SK-N-MC (cell line): ENCODE measurements around the gene SOX10.

Experiments used
- EZH2 ChIP-seq: fragments of 200-600 bp; sonication (generic); IDR thresholded peaks from one replicate; pipeline ENCODE4 v1.6.1; 2017; ENCODE audit warnings: antibody characterized with exemption
- POLR2AphosphoS5 ChIP-seq: IDR thresholded peaks from 2 replicates; pipeline ENCODE4 v1.6.1; 2012; ENCODE audit warnings: mild to moderate bottlenecking, low read depth, low read length, borderline replicate concordance

DNA sequence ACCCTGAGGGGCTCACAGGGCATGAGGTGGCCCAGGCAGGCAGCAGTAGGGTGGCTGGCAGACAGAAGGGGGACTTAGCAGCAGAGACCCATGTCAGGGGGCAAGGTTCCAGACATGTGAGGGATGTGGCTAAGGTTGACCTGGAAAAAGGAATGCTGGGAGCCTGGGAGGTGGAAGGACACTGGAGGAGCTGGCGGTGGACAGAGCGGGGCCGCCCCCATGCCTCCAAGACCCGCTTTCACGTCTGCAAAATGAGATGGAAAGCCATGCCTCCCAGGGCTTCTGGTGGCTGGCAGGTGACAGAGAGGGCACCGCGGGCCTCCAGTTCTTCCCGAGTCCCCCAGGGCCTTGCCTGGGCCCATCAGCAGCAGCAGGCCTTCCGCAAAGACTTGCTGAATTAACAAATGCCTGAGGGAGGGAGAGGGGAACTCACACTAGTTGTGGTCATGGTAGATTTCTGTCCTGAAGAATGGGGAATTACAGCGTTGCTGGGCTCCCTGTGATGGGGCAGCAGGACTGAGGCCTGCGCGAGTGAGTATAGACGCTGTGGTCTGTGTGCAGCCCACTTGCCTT lies 23.1 kb upstream of the SOX10 start:
- no peak for TF ChIP-seq EZH2
- no peak for TF ChIP-seq POLR2AphosphoS5
